Neuronal stem cell (in vitro differentiated cells): ENCODE results near the gene HCFC2. TPM values are rescaled to one million over a fixed set of nuclear protein-coding genes. Genes with fewer than 3 reads are reported as not detected.

ENCODE experiments used
- DNase-seq: peaks from one replicate; pipeline ENCODE4 v3.0.0-alpha.2; 2013; ENCODE audit warnings: low spot score
- H2AFZ ChIP-seq: one replicate; pipeline ENCODE4 v1.6.1; 2013; ENCODE audit warnings: mild to moderate bottlenecking, low read length, inconsistent platforms
- H2AK5ac ChIP-seq: 2 replicates; pipeline ENCODE4 v1.6.1; 2013; ENCODE audit warnings: low read depth, mild to moderate bottlenecking, inconsistent platforms, low read length, moderate library complexity, mixed read lengths
- H2BK120ac ChIP-seq: 2 replicates; pipeline ENCODE4 v1.6.1; 2013; ENCODE audit warnings: low read depth, mild to moderate bottlenecking, inconsistent platforms, low read length, moderate library complexity, mixed read lengths
- H2BK12ac ChIP-seq: one replicate; pipeline ENCODE4 v1.6.1; 2013; ENCODE audit warnings: low read length, inconsistent platforms
- H2BK15ac ChIP-seq: 2 replicates; pipeline ENCODE4 v1.6.1; 2013; ENCODE audit warnings: mild to moderate bottlenecking, low read length, inconsistent platforms, mixed read lengths
- H2BK5ac ChIP-seq: one replicate; pipeline ENCODE4 v1.6.1; 2013; ENCODE audit warnings: inconsistent platforms, mild to moderate bottlenecking, low read length, moderate library complexity
- H3K14ac ChIP-seq: one replicate; pipeline ENCODE4 v1.6.1; 2013; ENCODE audit warnings: low read length, inconsistent platforms
- H3K18ac ChIP-seq: 2 replicates; pipeline ENCODE4 v1.6.1; 2013; ENCODE audit warnings: low read length, inconsistent platforms
- H3K23ac ChIP-seq: 2 replicates; pipeline ENCODE4 v1.6.1; 2013; ENCODE audit warnings: low read depth, mild to moderate bottlenecking, mixed read lengths, low read length, inconsistent platforms; ENCODE audit not compliant: poor library complexity
- H3K27ac ChIP-seq: replicated peaks from 3 replicates; pipeline ENCODE4 v1.5.1; 2013; ENCODE audit warnings: low read length, inconsistent platforms
- H3K27me3 ChIP-seq, 3 experiments: 2 replicates each; pipeline ENCODE4 v1.6.1; 2013; ENCODE audit warnings: low read length in 3 of 3, mild to moderate bottlenecking in 2 of 3, inconsistent platforms in 1 of 3, low read depth in 1 of 3, mixed read lengths in 1 of 3, moderate library complexity in 1 of 3; ENCODE audit not compliant: control insufficient read depth in 3 of 3, insufficient read depth in 3 of 3
- H3K36me3 ChIP-seq, 2 donors: replicated peaks in 1 of 2; 2 replicates each; pipeline ENCODE4 v1.6.1; 2013; ENCODE audit warnings: low read length in 2 of 2; ENCODE audit not compliant: control insufficient read depth in 2 of 2, insufficient read depth in 2 of 2
- H3K4ac ChIP-seq: 2 replicates; pipeline ENCODE4 v1.6.1; 2013; ENCODE audit warnings: inconsistent platforms, mild to moderate bottlenecking, low read length, moderate library complexity
- H3K4me1 ChIP-seq, 2 donors: 1 replicate in 1 of 2; 2 replicates in 1 of 2; pipeline ENCODE4 v1.6.1; 2013; ENCODE audit warnings: low read length in 2 of 2, low read depth in 1 of 2; ENCODE audit not compliant: control insufficient read depth in 2 of 2, insufficient read depth in 1 of 2
- H3K4me2 ChIP-seq: one replicate; pipeline ENCODE4 v1.6.1; 2013; ENCODE audit warnings: mild to moderate bottlenecking, low read length, inconsistent platforms; ENCODE audit not compliant: insufficient read depth, poor library complexity, severe bottlenecking
- H3K4me3 ChIP-seq, 2 donors: 2 replicates each; pipeline ENCODE4 v1.5.1; 2013; ENCODE audit warnings: low read length in 2 of 2, mild to moderate bottlenecking in 2 of 2, inconsistent platforms in 1 of 2, moderate library complexity in 1 of 2
- H3K79me1 ChIP-seq: one replicate; pipeline ENCODE4 v1.6.1; 2013; ENCODE audit warnings: low read depth, mild to moderate bottlenecking, inconsistent platforms, low read length, moderate library complexity
- H3K9ac ChIP-seq: one replicate; pipeline ENCODE4 v1.6.1; 2013; ENCODE audit warnings: mild to moderate bottlenecking, low read depth, low read length, inconsistent platforms; ENCODE audit not compliant: poor library complexity
- H3K9me3 ChIP-seq, 2 donors: replicated peaks in 1 of 2; 2 replicates each; pipeline versions ENCODE3 to v1.6.1; 2013; ENCODE audit warnings: low read length in 2 of 2, mild to moderate bottlenecking in 2 of 2, inconsistent platforms in 1 of 2, low read depth in 1 of 2, mixed read lengths in 1 of 2, moderate library complexity in 1 of 2; ENCODE audit not compliant: control insufficient read depth in 2 of 2, insufficient read depth in 1 of 2
- H4K8ac ChIP-seq: one replicate; pipeline ENCODE4 v1.6.1; 2013; ENCODE audit warnings: low read depth, mild to moderate bottlenecking, inconsistent platforms, low read length, moderate library complexity
- H4K91ac ChIP-seq: one replicate; pipeline ENCODE4 v1.6.1; 2013; ENCODE audit warnings: low read length, low read depth, mild to moderate bottlenecking, inconsistent platforms; ENCODE audit not compliant: poor library complexity
- WGBS, 2 donors: extraction: QIAGEN DNeasy Blood & Tissue Kit; methylation state at CpG; one replicate each; pipeline ENCODE4 v1.1.7; 2013; ENCODE audit warnings: missing lambda C conversion rate in 2 of 2, mixed read lengths in 1 of 2; ENCODE audit not compliant: insufficient read length in 2 of 2, insufficient replicate concordance in 1 of 2; ENCODE audit errors: extremely low coverage in 2 of 2; 5-methylcytosine and 5-hydroxymethylcytosine counted together
- small RNA-seq: library from polyadenylated mRNA; stranded (forward); fragments of <200 nt; extraction: miRNeasy Mini kit (QIAGEN cat#:217004); gene quantifications from one replicate; pipeline ENCODE3, GENCODE V24; 2013; ENCODE audit not compliant: insufficient read depth

Gene HCFC2

DNA sequence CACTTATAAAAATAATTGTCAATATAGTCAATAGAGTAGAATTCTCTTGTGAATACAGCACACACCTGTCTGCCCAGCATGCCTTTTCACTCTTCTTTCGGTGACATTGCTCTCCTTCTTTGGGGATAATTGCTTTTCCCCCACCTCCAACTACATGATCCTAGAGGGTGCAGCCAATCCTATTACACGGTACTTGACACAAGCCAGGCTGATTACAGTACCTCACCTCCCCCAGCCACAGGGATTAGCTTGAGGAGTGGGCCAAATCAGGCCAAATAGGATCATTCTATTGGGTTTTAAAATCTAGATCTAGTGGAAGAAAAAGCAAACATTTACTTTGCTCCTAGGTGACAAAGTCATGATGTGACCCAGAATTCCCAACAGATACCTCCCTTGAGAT lies 90.5 kb downstream of the HCFC2 start:
- DNase-seq: no peak
- no peak overlapping the region for H4K8ac ChIP-seq
- no peak overlapping the region for H3K9ac ChIP-seq
- H3K14ac ChIP-seq: no peak overlapping the region
- H3K4me2 ChIP-seq: no peak overlapping the region
- no peak overlapping the region for H3K4ac ChIP-seq
- H3K4me3 ChIP-seq: no peak overlapping the region
- no peaks in the 10 kb centered on the region for H3K36me3 ChIP-seq
- H3K23ac ChIP-seq: no peak overlapping the region
- no peak overlapping the region for H4K91ac ChIP-seq
- H3K18ac ChIP-seq: no peak overlapping the region
- H2BK5ac ChIP-seq: no peak overlapping the region
- no peak overlapping the region for H2AK5ac ChIP-seq
- H3K79me1 ChIP-seq: no peaks in the 10 kb centered on the region
- no peak overlapping the region for H2BK120ac ChIP-seq
- no peak overlapping the region for H2AFZ ChIP-seq
- H2BK15ac ChIP-seq: no peak overlapping the region
- peaks cover 0 to 19% (median 0%) of the 10 kb centered on the region in 3 experiments for H3K27me3 ChIP-seq
- no CpG with 5 or more reads among the region's 2 CpGs for WGBS, 2 donors
- H3K4me1 ChIP-seq: peaks cover 0 to 3% of the 10 kb centered on the region in 2 donors
- H2BK12ac ChIP-seq: no peak overlapping the region
- no peak overlapping the region for H3K27ac ChIP-seq
- H3K9me3 ChIP-seq: no peaks in the 10 kb centered on the region

Small RNAs within 50 kb of the gene (small RNA-seq; reads per million reads assigned to genes)
- gene RNA5SP370: not detected
